Panc1 (cell line): Measurements from ENCODE around the gene CLMN. TPM values are rescaled to one million over a fixed set of nuclear protein-coding genes. Genes with fewer than 3 reads are reported as not detected.

Experiments used
- ATAC-seq: fragments of 200-7000 bp; cut with Tn5 transposase; 2 replicates; pipeline ENCODE4 v1.9.1; 2020; ENCODE audit warnings: mild to moderate bottlenecking, moderate library complexity
- BruUV-seq: library from RNA; stranded (reverse); fragments of 400-500 nt; replicated peaks from 2 replicates; lab custom pipeline; 2021; lab: Mats Ljungman, UMichigan
- CTCF ChIA-PET: fragments of 300-600 bp; sonication (Branson Sonifier 250); formaldehyde crosslinking; loops from one replicate; lab custom pipeline; 2022; ENCODE audit warnings: antibody characterized with exemption; lab: Charles Lee
- POLR2A ChIA-PET: fragments of 300-600 bp; sonication (Branson Sonifier 250); formaldehyde crosslinking; loops from one replicate; lab custom pipeline; 2022; ENCODE audit warnings: antibody characterized with exemption; lab: Charles Lee
- DNase-seq: peaks from one replicate; pipeline ENCODE4 v3.0.0-alpha.2; 2010; ENCODE audit warnings: low read depth, low spot score
- H3K27ac ChIP-seq: 2 replicates; pipeline ENCODE4 v1.5.1; 2011; ENCODE audit warnings: mild to moderate bottlenecking, low read length, inconsistent platforms
- H3K27me3 ChIP-seq: fragments of 200-500 bp; sonication (Bioruptor generic); 2 replicates; pipeline ENCODE4 v1.6.0; 2014; ENCODE audit warnings: low read length, inconsistent platforms; ENCODE audit not compliant: control insufficient read depth, insufficient read depth
- H3K36me3 ChIP-seq: fragments of 200-500 bp; sonication (Bioruptor generic); 2 replicates; pipeline ENCODE4 v1.5.1; 2014; ENCODE audit warnings: inconsistent platforms, mild to moderate bottlenecking, low read length, moderate library complexity; ENCODE audit not compliant: control insufficient read depth, insufficient read depth
- H3K4me1 ChIP-seq: 2 replicates; pipeline ENCODE4 v1.5.1; 2011; ENCODE audit warnings: inconsistent platforms, mild to moderate bottlenecking, low read length, moderate library complexity; ENCODE audit not compliant: control insufficient read depth, insufficient read depth
- H3K4me3 ChIP-seq, 2 experiments: 2 replicates each; pipeline ENCODE4 v1.5.1; 2011 to 2012; ENCODE audit warnings: low read depth in 2 of 2, low read length in 2 of 2, mild to moderate bottlenecking in 2 of 2, inconsistent platforms in 1 of 2, moderate library complexity in 1 of 2
- H3K9me3 ChIP-seq: fragments of 200-500 bp; sonication (Bioruptor generic); 2 replicates; pipeline ENCODE4 v1.5.1; 2014; ENCODE audit warnings: low read depth, mild to moderate bottlenecking, inconsistent platforms, low read length, moderate library complexity; ENCODE audit not compliant: control insufficient read depth, insufficient read depth
- POLR2AphosphoS5 ChIP-seq: IDR thresholded peaks from 2 replicates; pipeline ENCODE4 v1.6.1; 2012; ENCODE audit warnings: mild to moderate bottlenecking, low read depth, low read length, moderate library complexity
- SIN3A ChIP-seq: IDR thresholded peaks from 2 replicates; pipeline ENCODE4 v1.6.1; 2012; ENCODE audit warnings: low read depth, mild to moderate bottlenecking, low read length, moderate library complexity, borderline replicate concordance; ENCODE audit not compliant: insufficient read depth
- TCF7L2 ChIP-seq: IDR thresholded peaks from 2 replicates; pipeline ENCODE4 v1.6.1; 2011; ENCODE audit warnings: mild to moderate bottlenecking, low read depth, low read length, inconsistent platforms
- in situ Hi-C: cut with HindIII; loops from 2 replicates; pipeline ENCODE4 v1.10.0; 2016; ENCODE audit warnings: low sequenced_read_pairs, low pct_unique_long_range_greater_than_20kb
- intact Hi-C: fragments of 100-400 bp; cut with micrococcal nuclease; formaldehyde crosslinking; loops from one replicate; pipeline ENCODE4 v1.10.0; 2022; ENCODE audit not compliant: unreplicated experiment
- total RNA-seq: library from RNA; stranded (reverse); gene quantifications from one replicate; pipeline ENCODE4 v1.2.1, GENCODE V29; 2021; ENCODE audit not compliant: unreplicated experiment
- TF ChIP-seq, protein P1 (sequence below): fragments of 450-650 bp; IDR thresholded peaks from 2 replicates; pipeline ENCODE4 v1.5.1; 2017; ENCODE audit warnings: mild to moderate bottlenecking
- TF ChIP-seq, protein P2 (sequence below), 2 experiments: IDR thresholded peaks; 2 replicates each; pipeline ENCODE4 v1.6.1; 2011 to 2012; ENCODE audit warnings: low read depth in 2 of 2, control low read depth in 1 of 2, low read length in 1 of 2, mild to moderate bottlenecking in 1 of 2, moderate library complexity in 1 of 2; ENCODE audit not compliant: insufficient read depth in 1 of 2

The CLMN gene
- total RNA-seq, 1 experiment from 2014 or later = 34.9 TPM

DNA sequence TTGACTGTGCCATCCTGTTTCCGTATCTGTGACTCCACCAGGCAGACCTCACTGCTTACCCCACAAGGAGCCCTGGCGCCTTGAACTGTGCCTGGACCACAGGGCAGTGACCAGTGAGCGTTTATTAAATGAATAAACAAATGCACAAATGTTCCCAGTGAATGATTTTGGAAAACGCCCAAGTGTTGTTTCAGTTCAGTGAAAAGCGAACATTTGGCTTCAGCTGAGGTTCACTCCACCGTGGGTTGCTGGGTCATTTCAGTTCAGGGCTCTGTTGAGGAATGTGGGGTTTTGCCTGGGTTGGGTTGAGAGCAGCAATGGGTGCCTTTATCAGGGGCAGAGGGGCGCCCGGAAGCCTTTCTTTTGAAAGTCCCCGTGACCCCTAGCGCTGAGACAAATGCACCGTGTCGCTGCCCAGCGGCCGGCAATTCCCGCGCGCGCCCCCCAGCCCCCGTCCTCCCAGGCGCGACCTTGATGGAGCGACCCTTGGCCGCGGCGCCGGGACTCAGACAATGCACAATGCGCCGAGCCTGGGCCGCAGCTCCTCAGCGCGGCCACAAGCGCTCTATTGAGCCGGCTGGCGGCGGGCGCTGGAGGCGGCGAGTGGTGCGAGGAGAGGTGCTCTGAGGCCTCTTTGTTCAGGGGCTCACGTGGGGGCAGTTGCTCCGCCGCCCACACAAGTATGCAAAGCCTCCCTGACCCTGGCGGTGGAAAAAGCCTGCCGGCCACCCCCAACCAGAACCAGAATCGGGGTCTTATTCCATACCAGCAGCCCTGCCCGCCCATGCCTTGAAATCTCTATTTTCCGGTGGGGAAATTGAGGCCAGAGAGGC lies 40.5 kb upstream of the CLMN start:
- Histone ChIP-seq H3K27me3 (no peaks in the 10 kb centered on the region), H3K36me3 (no peaks in the 10 kb centered on the region), H3K9me3 (no peaks in the 10 kb centered on the region), H3K27ac (no peak overlapping the region), H3K4me1 (no peaks in the 10 kb centered on the region), H3K4me3 (no peak overlapping the region)
- POLR2A ChIA-PET = no interaction called here
- in situ Hi-C loops (no loop called here), intact Hi-C loops (no loop called here)
- no peak for ATAC-seq
- DNase-seq = no peak
- TF ChIP-seq TCF7L2 = no peak
- TF ChIP-seq, protein P1, sequence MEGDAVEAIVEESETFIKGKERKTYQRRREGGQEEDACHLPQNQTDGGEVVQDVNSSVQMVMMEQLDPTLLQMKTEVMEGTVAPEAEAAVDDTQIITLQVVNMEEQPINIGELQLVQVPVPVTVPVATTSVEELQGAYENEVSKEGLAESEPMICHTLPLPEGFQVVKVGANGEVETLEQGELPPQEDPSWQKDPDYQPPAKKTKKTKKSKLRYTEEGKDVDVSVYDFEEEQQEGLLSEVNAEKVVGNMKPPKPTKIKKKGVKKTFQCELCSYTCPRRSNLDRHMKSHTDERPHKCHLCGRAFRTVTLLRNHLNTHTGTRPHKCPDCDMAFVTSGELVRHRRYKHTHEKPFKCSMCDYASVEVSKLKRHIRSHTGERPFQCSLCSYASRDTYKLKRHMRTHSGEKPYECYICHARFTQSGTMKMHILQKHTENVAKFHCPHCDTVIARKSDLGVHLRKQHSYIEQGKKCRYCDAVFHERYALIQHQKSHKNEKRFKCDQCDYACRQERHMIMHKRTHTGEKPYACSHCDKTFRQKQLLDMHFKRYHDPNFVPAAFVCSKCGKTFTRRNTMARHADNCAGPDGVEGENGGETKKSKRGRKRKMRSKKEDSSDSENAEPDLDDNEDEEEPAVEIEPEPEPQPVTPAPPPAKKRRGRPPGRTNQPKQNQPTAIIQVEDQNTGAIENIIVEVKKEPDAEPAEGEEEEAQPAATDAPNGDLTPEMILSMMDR = no peak
- no peak for TF ChIP-seq SIN3A
- no peak for TF ChIP-seq POLR2AphosphoS5
- TF ChIP-seq, protein P2, sequence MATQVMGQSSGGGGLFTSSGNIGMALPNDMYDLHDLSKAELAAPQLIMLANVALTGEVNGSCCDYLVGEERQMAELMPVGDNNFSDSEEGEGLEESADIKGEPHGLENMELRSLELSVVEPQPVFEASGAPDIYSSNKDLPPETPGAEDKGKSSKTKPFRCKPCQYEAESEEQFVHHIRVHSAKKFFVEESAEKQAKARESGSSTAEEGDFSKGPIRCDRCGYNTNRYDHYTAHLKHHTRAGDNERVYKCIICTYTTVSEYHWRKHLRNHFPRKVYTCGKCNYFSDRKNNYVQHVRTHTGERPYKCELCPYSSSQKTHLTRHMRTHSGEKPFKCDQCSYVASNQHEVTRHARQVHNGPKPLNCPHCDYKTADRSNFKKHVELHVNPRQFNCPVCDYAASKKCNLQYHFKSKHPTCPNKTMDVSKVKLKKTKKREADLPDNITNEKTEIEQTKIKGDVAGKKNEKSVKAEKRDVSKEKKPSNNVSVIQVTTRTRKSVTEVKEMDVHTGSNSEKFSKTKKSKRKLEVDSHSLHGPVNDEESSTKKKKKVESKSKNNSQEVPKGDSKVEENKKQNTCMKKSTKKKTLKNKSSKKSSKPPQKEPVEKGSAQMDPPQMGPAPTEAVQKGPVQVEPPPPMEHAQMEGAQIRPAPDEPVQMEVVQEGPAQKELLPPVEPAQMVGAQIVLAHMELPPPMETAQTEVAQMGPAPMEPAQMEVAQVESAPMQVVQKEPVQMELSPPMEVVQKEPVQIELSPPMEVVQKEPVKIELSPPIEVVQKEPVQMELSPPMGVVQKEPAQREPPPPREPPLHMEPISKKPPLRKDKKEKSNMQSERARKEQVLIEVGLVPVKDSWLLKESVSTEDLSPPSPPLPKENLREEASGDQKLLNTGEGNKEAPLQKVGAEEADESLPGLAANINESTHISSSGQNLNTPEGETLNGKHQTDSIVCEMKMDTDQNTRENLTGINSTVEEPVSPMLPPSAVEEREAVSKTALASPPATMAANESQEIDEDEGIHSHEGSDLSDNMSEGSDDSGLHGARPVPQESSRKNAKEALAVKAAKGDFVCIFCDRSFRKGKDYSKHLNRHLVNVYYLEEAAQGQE (IDR thresholded peaks at IDR 0.05; ENCODE audit: insufficient read depth in 1 of 2, low read depth in 2 of 2, low read length in 1 of 2) = no peak
- CTCF ChIA-PET = no interaction called here
- no TSS peak for BruUV-seq

DNA sequence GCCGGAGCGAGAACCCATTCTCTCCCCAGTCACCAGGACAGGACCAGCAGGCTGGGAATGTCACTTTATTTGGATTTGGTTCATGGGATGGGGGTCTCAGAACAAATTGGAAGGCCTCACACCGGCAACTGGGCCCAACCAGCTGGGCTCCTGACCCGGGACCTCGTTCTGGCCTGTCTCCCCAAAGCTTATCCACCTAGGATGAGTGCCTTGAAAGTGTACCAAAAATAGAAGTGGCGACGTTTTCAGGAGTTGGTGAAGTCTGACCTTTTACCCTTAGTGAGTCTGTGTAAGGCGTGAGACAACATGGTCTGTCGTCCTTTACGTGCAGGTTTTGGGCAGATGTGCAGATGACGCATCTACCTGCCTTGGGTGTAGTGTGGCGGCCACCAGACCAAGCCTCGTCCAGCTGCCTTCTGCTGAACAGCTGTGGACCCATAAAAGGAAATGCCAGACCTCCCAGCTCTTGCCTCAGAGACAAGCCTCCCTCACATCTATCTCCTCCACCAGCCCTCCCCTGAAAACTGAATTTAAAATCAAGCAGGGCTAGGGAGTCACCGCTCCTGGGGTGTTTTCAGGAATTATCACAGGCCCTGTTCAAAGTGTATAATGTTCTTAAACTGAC lies 36.6 kb upstream of the CLMN start:
- no peaks in the 10 kb centered on the region for H3K36me3 ChIP-seq
- TF ChIP-seq TCF7L2 = no peak
- TF ChIP-seq, protein P2 (IDR thresholded peaks at IDR 0.05; ENCODE audit: insufficient read depth in 1 of 2, low read depth in 2 of 2, low read length in 1 of 2) = no peak
- TF ChIP-seq, protein P1 = no peak
- TF ChIP-seq POLR2AphosphoS5 = no peak
- TF ChIP-seq SIN3A = no peak
- BruUV-seq = no TSS peak
- ChIA-PET POLR2A (no interaction called here), CTCF (no interaction called here)
- H3K9me3 ChIP-seq = no peaks in the 10 kb centered on the region
- DNase-seq = no peak
- no peak for ATAC-seq
- no peaks in the 10 kb centered on the region for H3K27me3 ChIP-seq
- H3K27ac ChIP-seq = no peak overlapping the region
- intact Hi-C loops = no loop called here
- in situ Hi-C loops = no loop called here
- H3K4me1 ChIP-seq = no peaks in the 10 kb centered on the region
- H3K4me3 ChIP-seq = no peak overlapping the region
